SK-N-SH (cell line): ENCODE results near the gene SPACDR.

ENCODE experiments used
- CHD2 ChIP-seq: fragments of 150-350 bp; IDR thresholded peaks from 2 replicates; pipeline ENCODE4 v1.6.1; 2018; ENCODE audit warnings: low read length; ENCODE audit not compliant: partially characterized antibody
- MXI1 ChIP-seq: IDR thresholded peaks from 2 replicates; pipeline ENCODE4 v1.6.1; 2012; ENCODE audit warnings: mild to moderate bottlenecking, low read depth, low read length, improper control_type of control experiment
- POLR2AphosphoS5 ChIP-seq: IDR thresholded peaks from 2 replicates; pipeline ENCODE4 v1.6.1; 2012; ENCODE audit warnings: low read depth, low read length
- RAD21 ChIP-seq: IDR thresholded peaks from 2 replicates; pipeline ENCODE4 v1.6.1; 2012; ENCODE audit warnings: mild to moderate bottlenecking, low read length
- RCOR1 ChIP-seq: fragments of 150-350 bp; IDR thresholded peaks from 2 replicates; pipeline ENCODE4 v1.6.1; 2017; ENCODE audit warnings: antibody characterized with exemption, low read length
- RFX5 ChIP-seq: IDR thresholded peaks from 2 replicates; pipeline ENCODE4 v1.6.1; 2012; ENCODE audit warnings: mild to moderate bottlenecking, improper control_type of control experiment, low read length
- SMC3 ChIP-seq: IDR thresholded peaks from 2 replicates; pipeline ENCODE4 v1.6.1; 2012; ENCODE audit warnings: low read depth, low read length, improper control_type of control experiment
- TAF1 ChIP-seq: IDR thresholded peaks from 2 replicates; pipeline ENCODE4 v1.6.1; 2012; ENCODE audit warnings: low read depth, mild to moderate bottlenecking, low read length, moderate library complexity, borderline replicate concordance
- TCF12 ChIP-seq: IDR thresholded peaks from 2 replicates; pipeline ENCODE4 v1.4.0; 2012
- TF ChIP-seq, protein P1 (sequence below): fragments of 200-600 bp; sonication (generic); IDR thresholded peaks from 2 replicates; pipeline ENCODE4 v1.6.1; 2017; ENCODE audit warnings: antibody characterized with exemption, mild to moderate bottlenecking, moderate library complexity
- TF ChIP-seq, protein P2 (sequence below): IDR thresholded peaks from 2 replicates; pipeline ENCODE4 v1.4.0; 2012; ENCODE audit warnings: low read depth, borderline replicate concordance
- TF ChIP-seq, protein P3 (sequence below): IDR thresholded peaks from 2 replicates; pipeline ENCODE4 v1.4.0; 2012; ENCODE audit warnings: low read depth, borderline replicate concordance
- TF ChIP-seq, protein P4 (sequence below): fragments of 150-350 bp; IDR thresholded peaks from 2 replicates; pipeline ENCODE4 v1.6.1; 2017; ENCODE audit warnings: antibody characterized with exemption, low read length, low read depth, borderline replicate concordance

GRCh38 chr7:100432053-100432452, 32.0 kb downstream of the SPACDR start:
- TF ChIP-seq, protein P1, sequence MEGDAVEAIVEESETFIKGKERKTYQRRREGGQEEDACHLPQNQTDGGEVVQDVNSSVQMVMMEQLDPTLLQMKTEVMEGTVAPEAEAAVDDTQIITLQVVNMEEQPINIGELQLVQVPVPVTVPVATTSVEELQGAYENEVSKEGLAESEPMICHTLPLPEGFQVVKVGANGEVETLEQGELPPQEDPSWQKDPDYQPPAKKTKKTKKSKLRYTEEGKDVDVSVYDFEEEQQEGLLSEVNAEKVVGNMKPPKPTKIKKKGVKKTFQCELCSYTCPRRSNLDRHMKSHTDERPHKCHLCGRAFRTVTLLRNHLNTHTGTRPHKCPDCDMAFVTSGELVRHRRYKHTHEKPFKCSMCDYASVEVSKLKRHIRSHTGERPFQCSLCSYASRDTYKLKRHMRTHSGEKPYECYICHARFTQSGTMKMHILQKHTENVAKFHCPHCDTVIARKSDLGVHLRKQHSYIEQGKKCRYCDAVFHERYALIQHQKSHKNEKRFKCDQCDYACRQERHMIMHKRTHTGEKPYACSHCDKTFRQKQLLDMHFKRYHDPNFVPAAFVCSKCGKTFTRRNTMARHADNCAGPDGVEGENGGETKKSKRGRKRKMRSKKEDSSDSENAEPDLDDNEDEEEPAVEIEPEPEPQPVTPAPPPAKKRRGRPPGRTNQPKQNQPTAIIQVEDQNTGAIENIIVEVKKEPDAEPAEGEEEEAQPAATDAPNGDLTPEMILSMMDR, result no peak
- TF ChIP-seq, protein P2, sequence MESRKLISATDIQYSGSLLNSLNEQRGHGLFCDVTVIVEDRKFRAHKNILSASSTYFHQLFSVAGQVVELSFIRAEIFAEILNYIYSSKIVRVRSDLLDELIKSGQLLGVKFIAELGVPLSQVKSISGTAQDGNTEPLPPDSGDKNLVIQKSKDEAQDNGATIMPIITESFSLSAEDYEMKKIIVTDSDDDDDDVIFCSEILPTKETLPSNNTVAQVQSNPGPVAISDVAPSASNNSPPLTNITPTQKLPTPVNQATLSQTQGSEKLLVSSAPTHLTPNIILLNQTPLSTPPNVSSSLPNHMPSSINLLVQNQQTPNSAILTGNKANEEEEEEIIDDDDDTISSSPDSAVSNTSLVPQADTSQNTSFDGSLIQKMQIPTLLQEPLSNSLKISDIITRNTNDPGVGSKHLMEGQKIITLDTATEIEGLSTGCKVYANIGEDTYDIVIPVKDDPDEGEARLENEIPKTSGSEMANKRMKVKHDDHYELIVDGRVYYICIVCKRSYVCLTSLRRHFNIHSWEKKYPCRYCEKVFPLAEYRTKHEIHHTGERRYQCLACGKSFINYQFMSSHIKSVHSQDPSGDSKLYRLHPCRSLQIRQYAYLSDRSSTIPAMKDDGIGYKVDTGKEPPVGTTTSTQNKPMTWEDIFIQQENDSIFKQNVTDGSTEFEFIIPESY, result no peak
- TF ChIP-seq RFX5, result no peak
- no peak for TF ChIP-seq RCOR1
- no peak for TF ChIP-seq CHD2
- TF ChIP-seq POLR2AphosphoS5, result no peak
- TF ChIP-seq, protein P3, sequence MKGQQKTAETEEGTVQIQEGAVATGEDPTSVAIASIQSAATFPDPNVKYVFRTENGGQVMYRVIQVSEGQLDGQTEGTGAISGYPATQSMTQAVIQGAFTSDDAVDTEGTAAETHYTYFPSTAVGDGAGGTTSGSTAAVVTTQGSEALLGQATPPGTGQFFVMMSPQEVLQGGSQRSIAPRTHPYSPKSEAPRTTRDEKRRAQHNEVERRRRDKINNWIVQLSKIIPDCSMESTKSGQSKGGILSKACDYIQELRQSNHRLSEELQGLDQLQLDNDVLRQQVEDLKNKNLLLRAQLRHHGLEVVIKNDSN, result no peak
- no peak for TF ChIP-seq TAF1
- TF ChIP-seq, protein P4, sequence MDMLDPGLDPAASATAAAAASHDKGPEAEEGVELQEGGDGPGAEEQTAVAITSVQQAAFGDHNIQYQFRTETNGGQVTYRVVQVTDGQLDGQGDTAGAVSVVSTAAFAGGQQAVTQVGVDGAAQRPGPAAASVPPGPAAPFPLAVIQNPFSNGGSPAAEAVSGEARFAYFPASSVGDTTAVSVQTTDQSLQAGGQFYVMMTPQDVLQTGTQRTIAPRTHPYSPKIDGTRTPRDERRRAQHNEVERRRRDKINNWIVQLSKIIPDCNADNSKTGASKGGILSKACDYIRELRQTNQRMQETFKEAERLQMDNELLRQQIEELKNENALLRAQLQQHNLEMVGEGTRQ, result no peak
- no peak for TF ChIP-seq TCF12
- TF ChIP-seq RAD21, result no peak
- no peak for TF ChIP-seq SMC3
- TF ChIP-seq MXI1, result no peak
